NCI-H146 treated with DMSO at 0.1 percent for 48 hours (cell line): ENCODE data around the gene KMT5C.

Source experiments
- DNase-seq: peaks from one replicate; lab custom pipeline; 2025; ENCODE audit not compliant: unreplicated experiment; lab: John Stamatoyannopoulos, UW

KMT5C gene

DNA sequence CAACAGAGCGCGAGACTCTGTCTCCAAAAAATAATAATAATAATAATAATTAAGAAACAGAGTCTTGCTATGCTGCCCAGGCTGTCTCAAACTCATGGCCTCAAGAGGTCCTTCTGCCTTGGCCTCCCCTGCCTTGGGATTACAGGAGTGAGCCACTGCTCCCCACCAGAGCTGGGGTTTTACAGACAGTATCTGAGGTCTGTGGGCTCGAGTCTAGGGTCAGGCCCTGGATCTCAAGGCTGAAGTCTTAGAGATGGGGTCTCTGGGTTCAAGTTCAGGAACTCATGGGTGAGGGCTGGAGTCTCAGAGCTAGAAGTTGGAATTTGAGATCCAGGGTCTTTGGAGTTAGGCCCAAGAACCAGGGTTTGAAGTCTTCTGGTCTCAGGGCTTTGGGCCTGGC lies 27.1 kb downstream of the KMT5C start:
- no peak for DNase-seq

- no peak for DNase-seq
These were observed 28.4 kb downstream of the KMT5C start for GRCh38 chr19:55368106-55368505.

DNA sequence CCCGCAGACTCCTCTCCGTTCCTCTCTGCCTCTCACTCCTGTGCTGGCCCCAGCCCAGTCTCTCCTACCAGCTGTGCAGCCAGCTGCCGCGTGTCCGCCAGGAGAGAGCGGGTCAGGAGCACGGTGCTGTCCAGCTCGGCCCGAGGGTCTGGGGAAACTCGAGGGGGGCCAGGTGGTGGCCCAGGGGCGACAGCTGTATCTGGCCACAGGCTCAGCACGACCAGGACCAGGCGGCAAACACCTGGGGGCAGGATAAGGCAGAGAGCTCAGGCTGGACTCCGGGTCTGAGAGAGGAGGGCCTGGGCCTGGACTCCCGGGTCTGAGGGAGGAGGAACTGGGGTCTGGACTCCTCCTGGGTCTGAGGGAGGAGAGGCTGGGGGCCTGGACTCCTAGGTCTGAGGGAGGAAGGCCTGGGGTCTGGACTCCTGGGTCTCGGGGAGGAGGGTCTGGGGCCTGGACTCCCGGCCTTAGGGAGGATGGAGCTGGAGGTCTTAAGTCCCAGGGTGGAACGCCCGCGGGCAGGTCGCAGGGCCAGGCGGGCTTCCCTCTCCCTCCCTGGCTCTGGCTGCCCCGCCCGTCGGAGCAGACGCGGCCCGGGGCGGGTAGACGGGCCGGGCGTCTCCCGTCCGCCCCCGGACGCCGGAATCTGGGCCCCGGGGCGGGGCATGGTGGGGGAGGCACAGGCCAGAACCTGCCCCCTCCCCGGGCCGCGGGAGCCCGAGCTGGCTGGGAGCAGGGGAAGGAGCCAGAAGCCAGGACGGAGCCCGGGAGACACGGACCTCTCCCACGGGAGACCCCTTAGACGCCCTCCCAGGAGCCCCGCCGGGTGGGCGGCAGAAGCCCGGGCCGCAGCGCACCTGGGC lies 29.3 kb downstream of the KMT5C start:
- no peak for DNase-seq

- DNase-seq = peak; percentile 55
These were observed 30.1 kb downstream of the KMT5C start for GRCh38 chr19:55369653-55370304.

GRCh38 chr19:55370305-55370988 lies 30.8 kb downstream of the KMT5C start, which contains the start of gene IL11:
Gene IL11 (minus strand): TSS chr19:55370463. CDS start chr19:55370310, 153 bp downstream.
- no peak for DNase-seq

DNA sequence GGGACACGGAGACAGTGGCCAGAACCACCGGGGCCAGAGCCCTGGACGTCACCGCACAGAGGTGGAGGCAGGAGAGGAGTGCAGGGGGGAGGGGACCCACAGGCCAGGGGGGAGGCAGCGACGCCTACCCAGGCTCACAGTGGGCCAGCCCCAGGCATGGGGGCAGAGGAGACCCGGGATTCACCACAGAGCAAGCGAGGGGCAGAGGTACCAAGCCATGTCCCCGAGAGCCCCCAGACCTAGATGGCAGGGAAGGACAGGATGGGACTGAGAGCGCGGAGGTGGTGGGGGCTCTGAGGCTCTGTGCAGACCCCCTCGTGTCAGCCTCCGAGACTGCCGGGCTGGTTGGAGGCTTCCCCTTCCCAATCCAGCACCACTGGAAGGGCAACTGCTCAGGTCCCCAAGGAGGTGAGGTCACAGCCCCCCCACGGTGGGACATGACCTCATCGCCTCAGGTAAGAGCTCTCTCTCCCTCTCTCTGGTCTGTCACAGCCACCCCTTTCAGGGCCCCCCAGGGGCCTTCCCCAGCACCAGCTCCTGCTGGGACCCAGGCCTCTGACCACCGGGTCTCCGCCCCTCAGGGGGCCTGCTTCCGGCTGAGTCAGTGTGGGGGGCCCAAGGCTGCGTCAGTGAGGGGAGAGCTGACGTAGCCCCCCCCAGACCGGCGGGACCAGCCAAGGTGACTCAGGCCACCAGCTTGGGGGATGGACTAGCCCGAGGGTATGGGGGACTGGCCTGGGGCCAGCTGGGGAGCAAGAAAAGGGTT lies 32.8 kb downstream of the KMT5C start:
- DNase-seq = no peak

DNA sequence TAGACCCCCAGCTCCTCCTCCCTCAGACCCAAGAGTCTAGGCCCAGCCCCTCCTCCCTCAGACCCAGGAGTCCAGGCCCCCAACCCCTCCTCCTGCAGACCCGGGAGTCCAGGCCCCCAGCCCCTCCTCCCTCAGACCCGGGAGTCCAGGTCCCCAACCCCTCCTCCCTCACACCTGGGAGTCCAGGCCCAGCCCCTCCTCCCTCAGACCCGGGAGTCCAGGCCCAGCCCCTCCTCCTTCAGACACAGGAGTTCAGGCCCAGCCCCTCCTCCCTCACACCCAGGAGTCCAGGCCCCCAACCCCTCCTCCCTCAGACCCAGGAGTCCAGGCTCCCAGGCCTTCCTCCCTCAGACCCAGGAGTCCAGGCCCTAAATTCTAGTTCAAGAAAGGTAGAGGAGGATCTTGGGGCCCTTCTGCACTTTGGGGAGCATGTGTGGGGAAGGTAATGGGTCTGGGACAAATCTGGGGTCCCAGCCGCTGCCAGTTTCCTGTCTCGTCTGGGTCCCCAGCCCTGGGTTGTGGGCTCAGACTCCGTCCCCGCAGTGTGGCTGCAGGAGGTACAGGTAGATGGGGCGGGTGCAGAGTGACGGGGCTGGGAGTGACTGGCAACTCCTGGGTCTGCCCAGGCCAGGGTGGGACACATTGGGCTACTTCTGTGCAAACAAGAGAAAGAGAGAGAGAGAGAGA lies 33.8 kb downstream of the KMT5C start:
- no peak for DNase-seq

DNA sequence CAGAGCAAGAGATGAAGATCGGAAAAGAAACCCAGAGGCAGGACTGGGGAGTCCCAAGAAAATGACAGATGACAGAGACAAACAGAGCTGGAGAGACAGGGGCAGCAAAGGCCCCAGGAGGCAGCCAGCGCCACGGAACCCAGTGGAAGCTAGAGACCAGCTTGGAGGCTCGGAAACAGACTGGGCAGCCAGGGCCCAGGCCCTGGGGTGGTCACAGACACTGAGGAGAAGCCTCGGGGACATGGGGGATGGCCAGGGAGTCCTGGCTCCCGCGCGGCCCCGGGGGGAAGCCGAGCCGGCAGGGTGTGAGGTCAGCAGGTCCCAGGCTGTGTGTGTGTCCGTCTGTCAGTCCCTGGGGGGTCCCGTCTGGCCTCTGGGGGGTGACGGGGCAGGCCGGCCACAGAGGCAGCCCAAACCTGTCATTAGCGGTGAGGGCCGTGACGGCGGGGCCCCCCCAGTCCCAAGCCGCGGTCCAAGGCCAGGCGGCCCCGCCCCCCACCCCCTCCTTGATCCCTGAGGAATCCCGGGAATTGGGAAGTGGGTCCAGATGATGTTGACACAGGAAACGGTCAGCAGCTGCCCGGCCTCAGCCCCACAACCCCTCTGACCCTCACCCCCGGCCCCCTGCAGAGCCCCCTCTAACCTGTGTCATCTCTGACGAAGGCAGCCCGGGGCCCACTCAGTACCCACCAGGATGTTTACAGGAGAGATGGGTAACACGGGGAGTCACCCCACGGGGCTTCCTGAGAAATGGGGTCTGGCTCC lies 34.5 kb downstream of the KMT5C start:
- no peak for DNase-seq

- DNase-seq = no peak
These were observed 36.7 kb downstream of the KMT5C start, which contains the start of gene TMEM190 for GRCh38 chr19:55376241-55376933. Gene TMEM190 (plus strand): TSS chr19:55376826. CDS start chr19:55376854, 28 bp downstream.

GRCh38 chr19:55377356-55378131 lies 37.9 kb downstream of the KMT5C start:
- DNase-seq = no peak

DNA sequence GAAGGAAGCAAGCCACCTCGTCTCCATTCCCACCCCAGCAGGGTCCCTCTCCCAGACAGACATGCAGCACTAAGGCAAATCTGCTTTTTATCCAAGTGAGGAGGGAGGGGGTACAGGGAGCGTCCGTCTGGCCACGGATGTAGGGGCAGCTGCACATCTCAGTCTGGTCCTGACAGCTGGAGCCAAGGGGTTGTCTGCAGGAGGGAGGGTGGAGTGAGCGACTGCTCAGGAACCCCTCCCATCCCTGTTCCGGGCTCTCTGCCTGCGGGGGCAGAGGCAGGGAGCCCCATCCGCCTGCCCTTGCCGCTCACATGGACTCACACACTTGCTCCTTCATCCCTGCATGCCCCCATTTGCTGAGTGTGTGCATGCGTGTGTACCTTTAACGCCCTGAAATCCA lies 39.5 kb downstream of the KMT5C start:
- DNase-seq = no peak

DNA sequence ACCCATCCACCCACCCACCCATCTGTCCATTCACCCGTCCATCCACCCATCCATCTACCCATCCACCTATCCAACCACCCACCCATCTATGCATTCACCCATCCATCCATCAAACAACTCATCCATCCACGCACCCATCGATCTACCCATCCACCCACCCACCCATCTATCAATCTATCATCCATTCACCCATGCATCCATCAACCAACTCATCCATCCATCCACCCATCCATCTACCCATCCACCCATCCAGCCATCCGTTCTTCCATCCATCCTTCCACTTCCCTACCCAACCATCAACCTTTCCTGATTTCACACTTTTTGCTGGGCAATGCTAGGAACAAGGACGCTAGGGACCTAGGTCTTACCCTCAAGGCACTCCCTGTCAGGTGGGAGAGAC lies 42.3 kb downstream of the KMT5C start:
- DNase-seq = no peak

DNA sequence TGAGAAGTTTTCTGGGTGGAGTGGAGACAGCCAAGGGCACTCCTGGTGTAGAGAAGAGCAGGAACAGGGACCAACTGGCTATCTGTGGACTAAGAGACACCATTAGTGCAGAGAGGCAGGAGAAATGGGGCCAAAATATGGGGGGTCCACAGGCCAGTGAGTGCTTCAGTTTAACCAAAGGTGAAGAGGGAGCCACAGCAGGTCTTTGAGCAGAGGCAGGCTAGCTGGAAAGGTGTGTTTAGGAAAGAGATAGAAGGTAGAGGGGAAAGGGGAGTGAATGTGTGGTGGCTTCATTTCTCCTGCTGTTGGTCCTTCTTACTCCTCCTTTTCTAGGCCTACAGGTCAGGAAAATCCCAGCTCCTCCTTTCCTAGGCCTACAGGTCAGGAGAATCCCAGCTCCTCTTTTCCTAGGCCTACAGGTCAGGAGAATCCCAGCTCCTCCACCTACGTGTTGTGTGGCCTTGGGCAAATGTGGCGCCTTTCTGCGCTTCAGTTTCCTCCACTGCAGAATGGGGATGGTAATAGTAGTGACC lies 42.9 kb downstream of the KMT5C start:
- no peak for DNase-seq

- DNase-seq = peak; percentile 42
These were observed 43.8 kb downstream of the KMT5C start for GRCh38 chr19:55383279-55384130.

DNA sequence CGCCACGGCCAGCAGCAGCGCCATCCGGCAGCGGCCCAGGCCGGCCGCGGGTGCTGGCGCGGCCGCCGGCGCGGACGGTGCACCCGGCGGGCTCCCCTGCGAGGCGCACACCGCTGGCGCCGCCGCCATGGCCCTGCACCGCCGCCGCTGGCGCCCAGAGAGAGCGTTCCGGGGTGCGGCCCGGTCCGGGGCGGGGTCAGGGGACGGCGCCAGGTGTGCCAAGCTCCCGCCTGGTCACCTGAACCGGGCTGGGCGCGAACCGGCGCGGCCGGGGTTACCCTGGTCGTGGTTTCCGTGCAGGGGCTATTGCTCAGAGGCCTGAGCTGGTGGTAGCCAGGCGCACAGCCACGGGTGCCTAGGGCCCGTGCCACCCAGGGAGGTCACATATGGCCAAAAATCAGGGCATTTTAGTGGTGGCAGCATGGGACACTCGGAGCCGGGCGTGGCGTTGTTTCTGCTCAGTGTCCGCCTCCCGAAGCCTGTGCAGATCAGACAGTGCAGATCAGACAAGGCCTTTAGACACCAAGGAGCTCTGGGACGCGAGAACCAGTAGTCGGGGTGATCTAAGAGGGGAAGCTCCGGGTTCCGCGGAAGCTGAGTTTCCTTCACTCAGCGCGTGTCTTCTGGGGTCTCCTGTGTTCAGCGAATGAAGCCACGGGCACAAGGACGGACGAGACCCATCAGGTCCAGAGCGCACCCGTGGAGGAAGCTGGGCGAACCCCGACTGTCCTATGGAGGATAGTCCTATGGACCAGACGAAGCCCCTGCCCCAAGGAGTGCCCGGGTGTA lies 44.6 kb downstream of the KMT5C start, which contains the start of gene TMEM238:
Gene TMEM238, minus strand, starts transcription at position 162 of the 789 bp plus-strand sequence. Its CDS starts 33 bp downstream, at position 129.
- DNase-seq = no peak
